Cardiac fibroblast (primary cell): ENCODE data around the gene AVPR2.

ENCODE experiments used
- DNase-seq, 2 donors: peaks; one replicate each; pipeline versions ENCODE4 v3.0.0 to v3.0.0-alpha.2; 2010; ENCODE audit warnings: low read depth in 2 of 2
- H3K4me3 ChIP-seq, 2 donors: replicated peaks in 1 of 2; 1 replicate in 1 of 2; 2 replicates in 1 of 2; pipeline ENCODE4 v1.5.1; 2011; ENCODE audit warnings: low read depth in 2 of 2, low read length in 2 of 2, mild to moderate bottlenecking in 2 of 2, moderate library complexity in 1 of 2
- CTCF ChIP-seq: IDR thresholded peaks from one replicate; pipeline ENCODE4 v1.5.1; 2011; ENCODE audit warnings: low read depth, mild to moderate bottlenecking, low read length, inconsistent platforms

AVPR2 gene

GRCh38 chrX:153876112-153876491, 28.4 kb upstream of the AVPR2 start:
- no peak overlapping the region for H3K4me3 ChIP-seq
- no peak for TF ChIP-seq CTCF
- no peak for DNase-seq

GRCh38 chrX:153877571-153878261, 26.8 kb upstream of the AVPR2 start:
- DNase-seq = no peak
- no peak for TF ChIP-seq CTCF
- no peak overlapping the region for H3K4me3 ChIP-seq

- no peak overlapping the region for H3K4me3 ChIP-seq
- no peak for TF ChIP-seq CTCF
- no peak for DNase-seq
Measured at GRCh38 chrX:153878345-153878744, 26.1 kb upstream of the AVPR2 start.

- TF ChIP-seq CTCF = no peak
- no peak for DNase-seq
- H3K4me3 ChIP-seq = no peak overlapping the region
Measured at GRCh38 chrX:153878969-153879653, 25.4 kb upstream of the AVPR2 start.

- TF ChIP-seq CTCF = no peak
- DNase-seq = no peak
- H3K4me3 ChIP-seq = no peak overlapping the region
Measured at GRCh38 chrX:153879741-153880439, 24.6 kb upstream of the AVPR2 start.

- no peak for TF ChIP-seq CTCF
- no peak for DNase-seq
- H3K4me3 ChIP-seq = no peak overlapping the region
Measured at GRCh38 chrX:153880440-153880815, 24.0 kb upstream of the AVPR2 start.
